Natural killer cell (primary cell): Measurements from ENCODE around the gene CCR8. TPM values are rescaled to one million over a fixed set of nuclear protein-coding genes. Genes with fewer than 3 reads are reported as not detected.
A peak's percentile ranks its signal among the peaks of the same experiment; 100 is the strongest.

Experiments
- ATAC-seq, 3 donors: fragments of 150-1000 bp in 2 of 3; fragments of 200-7000 bp in 1 of 3; cut with Tn5 transposase; 1 replicate in 1 of 3; 2 replicates in 2 of 3; pipeline ENCODE4 v1.10.0; 2021; ENCODE audit warnings: mild to moderate bottlenecking in 2 of 3, moderate library complexity in 2 of 3
- DNase-seq, 2 donors: peaks; one replicate each; pipeline versions ENCODE4 v3.0.0 to v3.0.0-alpha.2; 2013 to 2021; ENCODE audit warnings: mixed read lengths in 1 of 2
- H3K27ac ChIP-seq: one replicate; pipeline ENCODE4 v1.5.1; 2013; ENCODE audit warnings: mild to moderate bottlenecking, low read length
- H3K27me3 ChIP-seq: one replicate; pipeline ENCODE4 v1.6.1; 2013; ENCODE audit warnings: low read length; ENCODE audit not compliant: control insufficient read depth, insufficient read depth
- H3K36me3 ChIP-seq: one replicate; pipeline ENCODE4 v1.6.1; 2013; ENCODE audit warnings: low read length; ENCODE audit not compliant: control insufficient read depth, insufficient read depth
- H3K4me1 ChIP-seq: one replicate; pipeline ENCODE4 v1.6.1; 2013; ENCODE audit warnings: low read length; ENCODE audit not compliant: control insufficient read depth, insufficient read depth
- H3K4me3 ChIP-seq: one replicate; pipeline ENCODE4 v1.5.1; 2013; ENCODE audit warnings: low read length
- H3K9me3 ChIP-seq: one replicate; pipeline ENCODE4 v1.6.1; 2013; ENCODE audit warnings: low read length; ENCODE audit not compliant: control insufficient read depth, insufficient read depth
- H3K27ac Mint-ChIP-seq, 2 donors: one replicate each; pipeline ENCODE4 v1.8.0; 2022; ENCODE audit warnings: mild to moderate bottlenecking in 2 of 2, mixed read lengths in 2 of 2, moderate library complexity in 1 of 2
- H3K27me3 Mint-ChIP-seq, 2 donors: one replicate each; pipeline ENCODE4 v1.8.0; 2022; ENCODE audit warnings: low read depth in 2 of 2, mixed read lengths in 2 of 2
- H3K36me3 Mint-ChIP-seq: one replicate; pipeline ENCODE4 v1.8.0; 2022; ENCODE audit warnings: mixed read lengths
- H3K4me1 Mint-ChIP-seq, 2 donors: one replicate each; pipeline ENCODE4 v1.8.0; 2022; ENCODE audit warnings: mixed read lengths in 2 of 2
- H3K4me3 Mint-ChIP-seq: one replicate; pipeline ENCODE4 v1.8.0; 2022; ENCODE audit warnings: mild to moderate bottlenecking, moderate library complexity, mixed read lengths
- H3K9me3 Mint-ChIP-seq, 2 donors: one replicate each; pipeline ENCODE4 v1.8.0; 2022; ENCODE audit warnings: mixed read lengths in 2 of 2
- WGBS: methylation state at CpG from one replicate; pipeline ENCODE4 v1.1.7; 2013; ENCODE audit warnings: missing lambda C conversion rate; ENCODE audit not compliant: insufficient coverage; 5-methylcytosine and 5-hydroxymethylcytosine counted together
- intact Hi-C: fragments of 100-400 bp; cut with micrococcal nuclease; formaldehyde crosslinking; loops from one replicate; pipeline ENCODE4 v1.14.2; 2022
- total RNA-seq, 4 donors: library from RNA; stranded (reverse); fragments of 120-200 nt in 1 of 4; gene quantifications; one replicate each; pipeline versions ENCODE4 v1.2.3 to v1.2.4, GENCODE V29; 2013 to 2022
- TF ChIP-seq, protein P1 (sequence below): fragments of 200-600 bp; IDR thresholded peaks from one replicate; pipeline ENCODE4 v1.8.0; 2022; ENCODE audit warnings: antibody characterized with exemption

Gene CCR8
- total RNA-seq, 3 donors from 2014 or later (not counting 1 experiment from before 2014, with no cell fraction given) = 0.35 TPM; not detected in 2

DNA sequence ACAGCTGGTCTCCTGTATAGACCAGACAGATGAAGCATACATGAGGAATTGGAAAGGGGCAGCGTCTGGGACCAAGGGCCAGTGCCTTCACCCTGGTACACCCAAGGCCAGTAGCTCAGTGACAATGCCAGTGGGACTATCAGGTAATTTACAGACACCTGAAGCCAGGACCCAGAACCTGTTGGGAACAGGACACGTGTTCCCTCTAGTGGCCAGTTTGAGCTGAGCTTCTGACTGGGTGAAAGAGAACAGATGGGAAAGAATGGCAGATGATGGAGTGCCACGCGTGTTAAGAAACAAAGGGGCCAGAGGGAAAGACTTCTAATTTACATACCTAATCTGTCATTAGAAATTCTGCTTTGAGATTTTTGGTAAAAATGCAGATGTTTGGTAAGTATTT, 48.6 kb downstream of the CCR8 start:
- peaks cover 16% of the 10 kb centered on the region for H3K4me1 ChIP-seq
- H3K4me3 ChIP-seq = no peak overlapping the region
- H3K4me3 Mint-ChIP-seq = no peak overlapping the region
- H3K4me1 Mint-ChIP-seq = peaks cover 8 to 12% of the 10 kb centered on the region in 2 donors
- intact Hi-C loops = no loop called here
- WGBS = 64% methylated on average over 4 of the region's 4 CpGs
- H3K27ac Mint-ChIP-seq = no peak overlapping the region
- H3K9me3 ChIP-seq = no peaks in the 10 kb centered on the region
- ATAC-seq = peak; percentile 56 to 84 (median 78)
- DNase-seq = peak; percentile 30 to 83
- H3K9me3 Mint-ChIP-seq = no peaks in the 10 kb centered on the region
- TF ChIP-seq, protein P1, sequence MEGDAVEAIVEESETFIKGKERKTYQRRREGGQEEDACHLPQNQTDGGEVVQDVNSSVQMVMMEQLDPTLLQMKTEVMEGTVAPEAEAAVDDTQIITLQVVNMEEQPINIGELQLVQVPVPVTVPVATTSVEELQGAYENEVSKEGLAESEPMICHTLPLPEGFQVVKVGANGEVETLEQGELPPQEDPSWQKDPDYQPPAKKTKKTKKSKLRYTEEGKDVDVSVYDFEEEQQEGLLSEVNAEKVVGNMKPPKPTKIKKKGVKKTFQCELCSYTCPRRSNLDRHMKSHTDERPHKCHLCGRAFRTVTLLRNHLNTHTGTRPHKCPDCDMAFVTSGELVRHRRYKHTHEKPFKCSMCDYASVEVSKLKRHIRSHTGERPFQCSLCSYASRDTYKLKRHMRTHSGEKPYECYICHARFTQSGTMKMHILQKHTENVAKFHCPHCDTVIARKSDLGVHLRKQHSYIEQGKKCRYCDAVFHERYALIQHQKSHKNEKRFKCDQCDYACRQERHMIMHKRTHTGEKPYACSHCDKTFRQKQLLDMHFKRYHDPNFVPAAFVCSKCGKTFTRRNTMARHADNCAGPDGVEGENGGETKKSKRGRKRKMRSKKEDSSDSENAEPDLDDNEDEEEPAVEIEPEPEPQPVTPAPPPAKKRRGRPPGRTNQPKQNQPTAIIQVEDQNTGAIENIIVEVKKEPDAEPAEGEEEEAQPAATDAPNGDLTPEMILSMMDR = peak; percentile 76
- H3K36me3 Mint-ChIP-seq = no peaks in the 10 kb centered on the region
- H3K27me3 Mint-ChIP-seq = peaks cover 0 to 1% of the 10 kb centered on the region in 2 donors
- H3K36me3 ChIP-seq = no peaks in the 10 kb centered on the region
- H3K27ac ChIP-seq = no peak overlapping the region
- no peaks in the 10 kb centered on the region for H3K27me3 ChIP-seq

DNA sequence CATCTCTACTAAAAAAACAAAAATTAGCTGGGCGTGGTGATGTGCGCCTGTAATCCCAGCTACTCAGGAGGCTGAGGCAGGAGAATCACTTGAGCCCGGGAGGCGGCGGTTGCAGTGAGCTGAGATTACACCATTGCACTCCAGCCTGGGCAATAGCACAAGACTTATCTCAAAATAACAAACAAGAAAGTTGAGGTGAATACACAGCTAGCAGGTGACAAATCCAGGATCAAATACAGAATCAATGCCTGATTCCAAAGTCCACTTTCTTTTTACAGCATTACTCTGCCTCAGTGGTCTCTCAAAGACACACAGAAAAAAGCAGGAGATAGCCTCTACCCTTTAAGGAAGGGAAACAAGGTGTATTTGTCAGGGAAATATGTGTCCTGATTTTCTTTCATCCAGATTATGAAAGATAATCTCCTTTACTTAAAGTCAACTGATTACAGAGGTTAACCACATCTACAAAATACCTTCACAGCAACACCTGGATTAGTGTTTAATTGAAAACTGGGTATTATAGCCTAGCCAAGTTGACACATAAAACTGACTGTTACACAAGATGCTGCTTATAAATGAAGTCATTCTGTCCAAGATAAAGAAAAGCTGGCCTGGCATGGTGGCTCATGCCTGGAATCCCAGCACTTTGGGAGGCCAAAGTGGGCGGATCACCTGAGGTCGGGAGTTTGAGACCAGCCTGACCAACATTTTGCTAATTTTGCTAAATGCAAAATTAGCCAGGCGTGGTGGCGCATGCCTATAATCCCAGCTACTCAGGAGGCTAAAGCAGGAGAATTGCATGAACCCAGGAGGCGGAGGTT, 49.7 kb downstream of the CCR8 start:
- Mint-ChIP-seq H3K4me1 (peaks cover 16 to 21% of the 10 kb centered on the region in 2 donors), H3K27ac (no peak overlapping the region), H3K9me3 (no peaks in the 10 kb centered on the region), H3K36me3 (no peaks in the 10 kb centered on the region), H3K27me3 (no peaks in the 10 kb centered on the region), H3K4me3 (no peak overlapping the region)
- no peak overlapping the region for H3K27ac ChIP-seq
- peaks cover 24% of the 10 kb centered on the region for H3K4me1 ChIP-seq
- ATAC-seq (no peak), DNase-seq (no peak)
- no peak overlapping the region for H3K4me3 ChIP-seq
- intact Hi-C loops = no loop called here
- 97% methylated on average over 10 of the region's 10 CpGs for WGBS
- TF ChIP-seq, protein P1 = no peak
- H3K36me3 ChIP-seq = no peaks in the 10 kb centered on the region
- H3K9me3 ChIP-seq = no peaks in the 10 kb centered on the region
- no peaks in the 10 kb centered on the region for H3K27me3 ChIP-seq

DNA sequence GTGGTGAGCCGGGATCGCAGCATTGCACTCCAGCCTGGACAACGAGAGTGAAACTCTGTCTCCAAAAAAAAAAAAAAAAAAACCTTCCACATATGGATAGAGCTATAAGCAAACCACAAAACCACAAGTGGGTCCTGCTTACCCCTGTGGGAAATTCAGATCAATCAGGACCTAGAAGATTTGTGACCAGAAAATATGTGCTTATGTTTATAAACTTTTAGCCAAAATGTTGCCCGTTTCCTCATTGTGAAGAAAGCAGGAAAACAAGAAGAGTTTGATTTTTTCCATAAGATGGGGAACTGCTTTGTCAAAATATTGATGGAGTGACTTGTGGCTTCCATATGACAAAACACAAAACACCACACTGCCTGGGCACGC, 50.3 kb downstream of the CCR8 start:
- H3K4me1 Mint-ChIP-seq = peaks cover 16 to 22% of the 10 kb centered on the region in 2 donors
- Histone ChIP-seq H3K9me3 (no peaks in the 10 kb centered on the region), H3K36me3 (no peaks in the 10 kb centered on the region), H3K4me3 (no peak overlapping the region), H3K4me1 (peaks cover 29% of the 10 kb centered on the region), H3K27ac (no peak overlapping the region), H3K27me3 (no peaks in the 10 kb centered on the region)
- intact Hi-C loops = loop anchor here (5.0 kb wide), 1 partner anchor 327 kb away; the partner anchor contains the start of genes SCN11A and WDR48
- WGBS = 85% methylated on average over 4 of the region's 5 CpGs
- no peak for ATAC-seq
- H3K36me3 Mint-ChIP-seq = no peaks in the 10 kb centered on the region
- DNase-seq = no peak
- TF ChIP-seq, protein P1 = no peak
- H3K27ac Mint-ChIP-seq = no peak overlapping the region
- H3K27me3 Mint-ChIP-seq = no peaks in the 10 kb centered on the region
- no peaks in the 10 kb centered on the region for H3K9me3 Mint-ChIP-seq
- no peak overlapping the region for H3K4me3 Mint-ChIP-seq
